NCI-H526 (cell line): Measurements from ENCODE around the gene MVB12B.

Source experiments
- DNase-seq, 2 experiments: peaks; one replicate each; lab custom pipeline; 2025; lab: John Stamatoyannopoulos, UW

Gene MVB12B

DNA sequence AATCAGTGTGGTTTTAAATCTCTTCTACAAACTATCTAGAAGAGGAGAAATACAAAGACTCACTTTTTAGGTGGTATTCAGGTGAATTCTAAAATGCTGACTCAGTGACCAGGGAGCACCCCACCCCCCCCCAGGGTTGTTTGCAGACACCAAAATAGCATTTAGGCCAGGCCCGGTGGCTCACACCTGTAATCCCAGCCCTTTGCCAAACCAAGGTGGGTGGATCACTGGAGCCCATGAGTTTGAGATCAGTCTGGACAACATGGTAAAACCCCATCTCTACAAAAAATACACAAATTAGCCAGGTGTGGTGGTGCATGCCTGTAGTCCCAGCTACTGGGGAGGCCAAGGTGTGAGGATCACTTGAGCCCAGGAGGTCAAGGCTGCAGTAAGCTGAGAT is 168.1 kb downstream of the MVB12B start:
- no peak for DNase-seq

DNA sequence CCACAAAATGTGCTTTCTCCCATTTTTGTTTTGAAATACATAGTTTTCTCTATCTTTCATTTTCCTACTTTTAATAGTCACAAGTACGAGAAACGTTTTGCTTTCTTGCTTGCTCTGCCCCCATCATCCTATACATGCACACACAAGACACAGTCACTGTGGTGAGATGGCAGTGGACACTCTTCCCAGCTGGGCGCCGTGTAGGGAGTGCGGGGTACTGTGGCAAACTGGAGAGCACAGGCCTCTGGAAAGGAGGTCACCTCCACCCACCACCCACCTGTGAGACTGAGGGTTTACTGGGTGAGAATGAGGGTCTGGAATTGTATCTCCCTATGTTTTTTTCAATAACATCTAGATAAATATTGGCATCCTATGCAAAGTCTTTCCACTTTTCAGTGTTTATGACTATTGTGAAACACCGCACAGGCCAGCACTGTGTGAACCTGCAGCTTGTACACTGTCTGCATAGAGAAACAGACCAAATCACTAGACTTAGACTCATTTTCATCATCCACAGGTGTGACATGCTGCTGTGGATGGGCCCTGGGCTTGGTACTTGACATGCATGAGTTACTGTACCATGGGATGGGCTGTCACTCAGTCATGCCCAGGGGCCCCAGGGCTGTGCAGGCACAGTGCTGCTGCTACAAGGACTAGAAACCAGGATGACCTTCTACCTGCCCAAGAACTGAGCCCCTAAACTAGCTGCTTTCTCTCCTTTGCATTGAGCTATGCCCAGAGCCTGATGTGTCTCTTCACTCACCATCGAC is 169.0 kb downstream of the MVB12B start:
- DNase-seq = no peak

DNA sequence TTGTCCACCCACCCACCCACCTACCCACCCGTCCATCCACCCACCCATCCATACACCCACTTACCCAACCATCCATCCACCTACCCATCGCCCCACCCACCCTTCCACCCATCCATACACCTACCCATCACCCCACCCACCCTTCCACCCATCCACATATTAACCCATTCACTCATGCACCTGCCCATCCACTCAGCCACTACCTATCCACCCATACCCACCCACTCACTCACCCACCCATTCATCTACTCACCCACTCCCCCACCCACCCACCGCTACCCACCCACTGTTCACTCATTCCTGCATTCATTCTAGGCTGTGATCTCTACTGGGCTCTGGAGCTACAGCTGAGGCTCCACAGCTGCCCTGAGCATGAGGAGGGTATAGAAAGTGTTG is 169.6 kb downstream of the MVB12B start:
- DNase-seq = no peak

DNA sequence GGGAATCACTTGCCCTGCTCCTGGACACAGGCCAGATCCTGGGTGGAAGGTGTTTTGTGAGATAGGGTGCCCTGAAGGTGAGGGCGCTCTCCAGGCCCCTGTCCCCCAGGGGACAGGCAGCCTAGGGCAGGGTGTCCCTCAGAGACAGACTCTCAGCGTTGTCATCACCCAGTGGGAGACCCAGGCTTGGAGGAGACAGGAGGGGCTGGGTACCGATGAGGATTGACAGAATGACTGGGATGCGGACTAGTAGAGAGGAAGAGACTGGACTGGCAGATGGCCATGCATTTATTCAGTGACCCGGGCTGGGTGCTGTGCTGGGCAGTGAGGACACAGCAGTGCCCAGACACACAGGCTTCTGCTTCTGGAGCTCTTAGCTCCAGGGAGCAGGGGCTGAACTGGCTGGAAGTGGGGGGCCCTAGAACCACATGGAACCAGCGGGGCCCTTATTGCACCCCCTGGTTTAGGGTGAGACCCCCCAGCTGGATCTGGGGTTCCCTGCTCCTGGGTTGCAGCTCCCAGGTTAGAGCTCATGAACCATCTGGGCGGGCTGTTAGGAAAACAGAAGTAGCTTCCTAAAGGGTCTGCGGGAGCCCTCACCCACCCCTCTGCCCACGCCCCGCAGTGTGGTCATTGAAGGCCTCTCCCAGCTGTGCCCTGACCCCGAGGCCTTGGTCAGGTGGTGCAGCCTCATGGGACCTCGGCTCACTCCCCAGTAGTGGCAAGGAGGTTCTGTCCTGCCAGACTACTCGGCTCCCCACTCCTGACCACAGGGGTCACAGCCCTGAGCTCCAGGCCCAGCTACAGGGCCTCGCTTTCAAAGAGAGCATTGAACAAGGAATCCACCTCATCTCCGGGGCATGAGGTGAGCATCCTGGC is 170.4 kb downstream of the MVB12B start:
- no peak for DNase-seq

DNA sequence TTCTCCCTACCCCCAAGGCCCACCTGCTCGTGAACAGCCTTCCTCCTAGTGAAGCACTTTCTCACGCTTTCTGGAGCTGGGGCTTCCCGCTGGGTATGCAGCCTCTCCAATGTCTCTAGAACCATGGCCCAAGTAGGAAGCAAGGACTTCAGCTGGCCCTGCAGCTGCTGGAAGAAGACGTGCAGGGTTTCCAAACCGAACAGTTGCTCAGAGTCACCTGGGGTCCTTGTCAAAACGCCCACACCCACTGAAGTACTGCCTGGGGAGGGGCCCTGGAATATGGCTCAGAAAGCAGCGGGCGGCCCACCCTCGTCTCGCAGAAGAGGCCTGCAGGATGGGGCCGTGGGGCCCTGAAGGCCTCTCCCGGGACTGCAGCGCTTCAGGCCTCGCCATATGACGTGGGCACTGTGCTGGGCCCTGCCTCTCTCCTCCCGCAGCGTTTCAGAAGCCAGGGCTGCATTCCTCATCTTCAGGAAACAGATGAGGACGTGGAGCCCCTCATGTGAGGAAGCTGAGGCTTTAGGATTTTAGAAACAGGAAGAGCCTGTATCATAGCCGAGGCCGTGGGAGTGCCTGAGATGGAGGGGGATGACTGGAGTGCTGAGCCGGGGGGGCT is 171.1 kb downstream of the MVB12B start:
- DNase-seq = no peak

DNA sequence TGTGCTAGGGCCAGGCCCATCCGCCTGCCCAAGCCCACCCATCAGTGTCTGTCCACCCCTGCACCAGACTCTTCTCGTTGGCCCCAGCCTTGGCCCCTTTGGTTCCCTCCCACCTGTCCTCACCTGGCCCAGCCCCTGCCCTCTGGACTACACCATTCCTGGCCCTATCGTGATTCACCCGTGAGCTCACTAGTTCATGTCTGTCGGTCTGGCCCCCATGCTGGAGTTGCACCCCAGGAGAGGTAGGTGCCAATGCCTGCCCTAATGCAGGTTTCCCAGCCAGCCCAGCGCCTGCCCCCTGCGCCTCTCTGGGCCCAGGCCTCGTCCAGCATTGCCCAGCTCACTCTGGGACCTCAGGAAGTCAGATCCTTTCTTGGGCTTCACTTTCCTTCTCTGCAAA is 171.7 kb downstream of the MVB12B start:
- no peak for DNase-seq

DNA sequence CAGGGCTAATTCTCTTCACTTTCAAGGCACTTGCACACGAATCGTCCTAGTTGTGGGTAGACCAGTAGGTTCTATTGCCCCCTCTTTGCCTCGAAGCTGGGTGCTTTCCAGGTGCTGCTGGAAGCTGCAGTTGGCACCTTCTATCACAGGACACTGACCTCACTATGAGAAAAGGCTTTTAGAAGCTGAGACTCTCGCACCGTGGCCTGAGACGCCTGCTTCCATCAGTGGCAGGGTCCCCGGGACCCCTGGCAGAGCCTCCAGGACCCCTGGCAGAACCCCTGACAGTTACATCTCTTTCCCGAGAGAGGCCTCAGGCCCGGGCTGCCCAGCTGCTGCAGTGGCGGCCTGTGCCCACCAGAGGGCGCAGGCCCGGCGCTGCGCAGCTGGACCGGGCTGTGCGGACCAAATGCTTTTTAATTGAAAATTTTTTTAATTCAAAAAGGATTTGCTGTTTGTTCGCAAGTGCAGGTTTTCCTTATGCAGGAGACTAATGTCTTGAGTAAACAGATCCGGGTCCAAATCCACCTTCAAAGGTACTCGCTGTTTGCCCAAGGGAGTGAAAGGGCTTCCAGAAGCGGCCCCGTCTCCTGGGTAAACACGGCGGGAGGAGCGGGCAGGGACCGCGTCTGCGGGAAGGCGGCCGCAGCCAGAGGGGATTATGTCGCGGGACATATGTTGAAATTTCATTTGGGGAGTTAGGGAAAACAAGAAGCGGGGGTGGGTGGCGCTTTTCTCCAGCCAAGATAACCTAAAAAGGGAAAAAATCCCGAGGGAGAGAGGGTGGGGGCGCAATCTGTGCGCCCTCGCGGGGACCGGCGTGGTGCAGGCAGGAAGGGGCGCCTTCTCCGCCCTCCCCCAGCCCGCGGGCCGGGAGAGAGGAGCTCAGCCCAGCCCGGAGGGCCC is 172.6 kb downstream of the MVB12B start:
- DNase-seq = peak in 1 of 2 experiments; percentile 57

DNA sequence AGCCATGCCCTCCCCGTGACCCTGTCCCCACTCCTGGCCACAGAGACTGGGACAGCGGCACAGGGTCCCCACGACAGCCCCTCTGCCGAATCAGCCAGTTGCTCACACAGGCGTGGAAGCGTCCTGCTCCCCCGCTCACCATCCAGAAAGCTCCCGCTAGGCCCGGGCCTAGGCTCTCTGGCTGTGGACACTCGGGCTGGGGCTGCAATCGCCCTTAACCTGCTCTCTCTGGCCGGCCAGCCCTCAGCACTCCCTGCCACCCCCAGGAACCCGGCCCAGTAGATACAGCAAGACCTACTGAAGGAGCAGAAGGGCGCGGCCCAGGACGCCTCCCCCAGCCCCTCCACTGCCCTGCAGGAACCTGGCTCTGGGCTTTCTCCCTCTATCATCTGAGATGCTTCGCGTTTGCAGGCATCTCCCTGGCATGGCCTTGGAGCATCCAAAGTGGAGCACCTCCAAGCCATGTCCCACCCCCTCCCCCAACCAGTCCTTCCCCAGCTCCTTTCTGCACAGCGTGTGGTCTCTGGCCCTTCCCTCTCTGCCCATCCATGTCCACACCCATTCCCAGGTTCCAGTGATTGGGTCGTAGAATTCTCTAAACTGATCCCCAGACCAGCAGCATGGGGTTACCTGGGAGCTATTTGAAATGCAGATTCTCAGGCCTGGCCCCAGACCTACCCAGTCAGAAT is 173.4 kb downstream of the MVB12B start:
- DNase-seq = peak in 1 of 2 experiments; percentile 27

DNA sequence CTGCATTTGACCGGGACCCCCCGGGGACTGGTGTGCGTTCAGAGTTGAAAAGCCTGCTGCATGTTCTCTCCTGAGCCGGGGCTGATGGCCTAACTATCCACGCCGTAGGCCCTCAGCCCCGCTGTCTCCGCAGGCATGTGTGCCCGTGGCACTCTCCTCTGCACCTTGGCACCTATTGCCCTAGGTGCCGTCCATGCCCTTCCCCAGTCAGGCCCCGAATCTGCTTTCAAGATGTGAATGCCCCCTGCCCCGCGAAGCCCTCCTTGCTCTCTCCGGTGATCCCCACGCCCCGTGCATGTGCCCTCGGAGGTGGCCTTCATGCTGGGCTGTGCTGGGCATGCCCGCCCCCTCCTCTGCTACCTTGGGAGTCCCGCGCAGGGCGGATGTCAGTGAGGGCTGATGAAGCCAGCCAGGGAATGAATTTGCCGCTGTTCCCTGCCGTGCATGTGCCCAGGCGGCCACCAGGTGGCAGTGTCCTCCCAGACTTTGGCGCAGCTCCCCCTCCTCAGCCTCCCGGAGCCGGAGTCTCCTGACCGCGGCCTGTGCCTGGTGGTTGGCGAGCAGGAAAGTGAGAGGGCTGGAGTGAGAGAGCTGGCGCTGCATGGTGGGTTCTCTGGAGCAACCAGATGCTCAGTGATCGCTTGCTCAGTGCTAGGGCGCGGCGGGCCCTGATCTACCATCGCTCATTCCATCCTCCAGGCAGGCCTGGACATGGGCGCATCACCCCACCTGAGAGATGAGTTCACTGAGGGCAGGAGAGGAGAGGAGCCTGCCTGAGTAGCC is 174.2 kb downstream of the MVB12B start:
- peak; percentile 69 to 82 for DNase-seq

DNA sequence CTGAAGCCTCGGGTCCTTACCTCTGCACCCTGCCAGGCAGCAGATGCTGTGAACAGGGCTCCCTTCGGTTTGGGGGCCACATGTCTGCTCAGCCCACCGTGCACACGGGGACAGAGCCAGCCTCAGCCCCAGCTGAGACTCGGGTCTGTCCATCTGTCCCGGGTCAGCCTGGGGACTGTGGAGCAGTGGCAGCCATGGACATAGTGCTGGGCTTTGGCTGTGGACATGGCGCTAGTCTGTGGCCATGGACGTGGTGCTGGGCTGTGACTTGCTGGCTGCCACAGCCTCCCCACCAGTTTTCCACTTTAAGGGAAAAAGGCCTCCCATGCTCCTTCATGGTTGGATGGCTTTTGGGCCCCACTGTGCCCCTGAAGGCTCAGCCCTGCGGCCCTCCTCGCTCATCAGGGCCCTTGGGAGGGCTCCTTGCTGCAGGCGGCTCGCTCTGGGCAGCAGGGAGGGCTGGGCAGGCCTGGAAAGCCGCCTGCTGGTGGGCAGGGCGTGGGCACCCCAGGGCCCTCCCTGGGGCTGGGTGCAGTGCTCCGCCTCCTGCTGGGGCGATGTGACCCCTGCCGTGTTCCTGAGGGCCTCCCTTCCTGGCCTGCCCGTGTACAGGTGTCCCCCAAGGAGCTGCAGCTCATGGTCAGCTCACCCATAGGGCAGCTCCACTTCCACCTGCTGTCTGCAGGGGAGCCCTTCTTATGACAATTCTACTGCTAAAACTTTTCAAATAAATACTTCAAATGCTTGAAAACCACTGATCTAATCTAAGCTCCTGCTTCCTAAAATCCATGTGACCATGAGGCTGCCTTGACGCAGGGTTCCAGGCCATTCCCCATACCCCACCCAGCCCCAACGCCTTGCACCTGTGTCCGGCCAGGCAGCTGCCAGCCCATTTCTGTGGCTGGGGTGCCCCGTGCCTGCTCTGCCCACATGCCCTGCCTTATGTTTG is 175.0 kb downstream of the MVB12B start:
- DNase-seq = no peak

DNA sequence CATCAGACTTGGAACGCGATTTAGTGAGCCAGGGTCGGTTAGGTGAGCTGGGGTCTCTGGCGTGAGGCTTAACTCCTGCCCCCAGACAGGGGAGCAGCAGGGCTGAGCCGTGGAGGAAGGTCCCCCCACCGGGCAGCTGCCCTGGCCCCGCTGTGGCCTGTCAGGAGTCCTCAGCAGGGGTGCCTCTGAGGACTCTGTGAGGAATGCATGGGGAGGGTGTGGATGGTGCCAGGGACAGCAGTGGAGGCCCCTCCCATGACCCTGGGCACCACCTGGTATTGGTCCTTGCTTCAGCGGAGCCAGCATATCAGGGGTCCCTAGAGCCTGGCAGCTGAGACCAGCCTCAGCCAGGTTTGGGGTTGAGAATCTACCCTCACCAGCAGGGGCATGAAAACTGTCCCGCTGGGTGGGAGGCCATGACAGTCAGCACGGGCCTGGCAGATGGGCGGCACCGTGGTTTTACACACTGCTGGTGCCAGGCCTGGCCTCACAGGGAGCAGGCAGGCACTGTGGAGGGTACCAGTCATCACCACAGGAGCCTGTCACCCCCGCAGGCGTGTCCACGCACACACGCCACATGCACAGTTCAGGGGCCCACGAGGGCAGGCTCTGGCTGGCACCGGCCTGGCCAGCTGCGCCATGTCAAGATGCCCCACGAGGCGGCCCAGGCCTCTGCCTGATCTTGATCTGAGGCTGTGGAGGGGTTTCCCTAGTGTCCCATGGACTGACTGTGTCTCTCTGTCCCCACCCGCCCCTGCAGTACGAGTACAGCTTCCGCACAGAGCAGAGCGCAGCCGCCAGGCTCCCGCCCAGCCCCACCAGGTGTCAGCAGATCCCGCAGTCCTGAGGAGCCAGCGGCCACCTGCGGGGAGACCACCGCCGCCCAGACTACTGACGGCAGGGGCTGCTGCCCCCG is 176.0 kb downstream of the MVB12B start:
- DNase-seq = no peak

DNA sequence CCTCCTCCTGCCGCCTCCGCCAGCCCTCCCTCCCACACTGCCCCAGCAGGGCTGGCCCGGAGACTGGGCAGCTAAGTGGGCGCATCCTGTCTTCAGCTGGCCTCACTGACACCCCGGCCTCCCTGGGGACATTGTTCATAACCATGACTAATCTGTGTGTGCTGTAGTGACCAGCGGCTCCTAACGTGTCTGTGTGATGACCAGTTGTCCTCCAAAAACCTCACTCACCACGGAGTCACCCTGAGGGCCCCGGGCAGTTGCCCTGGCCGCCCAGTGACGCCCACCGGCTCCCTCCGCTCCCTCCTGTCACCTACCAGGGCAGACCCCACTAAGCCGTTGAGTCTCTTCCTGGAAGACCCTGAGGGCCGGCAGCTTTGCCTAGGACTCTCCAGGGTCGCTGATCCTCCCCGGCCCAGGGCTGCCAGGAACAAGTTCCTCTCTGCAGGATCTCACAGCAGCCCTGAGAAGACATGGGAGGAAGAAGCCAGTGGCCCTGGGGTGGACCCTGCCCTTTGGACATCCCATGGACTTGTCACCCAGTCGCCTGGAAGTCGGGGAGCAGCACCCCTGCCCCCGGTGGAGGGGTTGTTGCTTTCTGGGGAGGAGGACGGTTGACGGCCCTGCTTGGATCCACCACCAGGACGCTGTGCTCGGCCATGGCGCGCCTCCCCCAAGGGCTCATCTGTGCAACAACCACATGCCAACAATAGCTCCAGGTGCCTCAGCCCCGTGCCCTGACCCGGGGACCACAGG is 176.9 kb downstream of the MVB12B start:
- DNase-seq = no peak

DNA sequence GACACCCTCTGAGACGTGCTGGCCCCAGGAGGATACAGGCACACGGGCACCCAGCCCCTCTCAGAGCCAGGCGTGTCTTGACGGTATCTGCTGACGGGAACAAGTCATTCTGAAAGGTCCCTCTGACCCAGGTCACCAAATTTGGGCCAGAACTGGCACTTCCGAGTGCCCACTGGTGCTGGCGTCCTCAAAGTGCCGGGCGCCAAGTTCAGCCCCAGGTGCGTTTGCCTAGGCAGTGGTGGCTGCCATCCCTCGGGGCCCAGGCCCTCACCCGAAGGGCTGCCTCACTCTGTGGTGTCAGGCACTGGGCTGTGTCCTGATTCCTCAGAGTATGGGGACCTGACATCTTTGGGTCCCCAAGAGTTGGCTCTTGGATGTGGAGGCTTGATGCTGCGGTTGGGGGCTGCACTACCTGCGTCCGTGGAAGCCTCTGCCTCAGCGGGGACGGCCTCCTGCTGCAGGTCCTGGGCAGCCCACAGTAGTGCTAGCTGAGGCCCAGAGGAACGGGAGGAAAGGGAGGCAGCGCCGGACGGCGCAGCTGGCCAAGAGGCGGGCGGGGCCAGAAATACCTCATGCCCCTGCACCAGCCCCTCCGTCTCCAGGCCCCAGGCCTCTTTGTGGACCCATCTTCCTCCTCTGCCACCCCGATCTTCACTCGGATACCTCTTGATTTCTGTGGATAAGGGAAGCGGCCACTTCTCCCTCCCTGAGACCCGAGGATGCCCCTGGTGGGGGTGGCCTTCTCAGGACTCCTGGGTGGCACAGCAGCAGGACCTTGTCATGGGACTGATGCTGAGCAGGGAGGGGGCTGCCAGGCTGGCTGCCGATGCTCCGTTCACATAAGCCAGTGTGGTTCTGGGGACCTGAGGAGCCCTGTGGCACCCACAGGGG is 177.7 kb downstream of the MVB12B start:
- no peak for DNase-seq

DNA sequence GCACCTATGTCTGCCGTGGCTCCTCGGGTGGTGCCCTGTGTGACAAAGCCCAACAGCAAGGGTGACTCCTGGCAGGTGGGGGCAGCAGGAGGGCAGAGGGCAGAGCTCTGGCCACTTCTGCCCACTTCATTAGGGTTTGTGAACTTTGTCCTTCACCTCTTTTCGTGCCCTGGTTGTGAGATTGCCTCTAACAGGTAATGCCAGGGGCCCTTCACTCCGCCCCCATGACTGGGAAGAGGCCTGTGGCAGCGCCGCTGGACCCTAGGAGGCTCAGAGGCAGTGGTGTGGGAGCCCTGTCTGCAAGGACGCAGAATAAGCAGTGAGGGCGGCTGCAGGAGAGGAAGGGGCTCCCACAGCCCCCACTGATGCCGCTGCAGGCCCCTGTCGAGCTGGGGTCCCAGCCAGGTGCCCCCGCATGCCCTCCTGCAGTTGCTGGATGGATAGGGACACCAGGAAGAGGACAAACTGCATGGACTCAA is 178.4 kb downstream of the MVB12B start:
- no peak for DNase-seq

DNA sequence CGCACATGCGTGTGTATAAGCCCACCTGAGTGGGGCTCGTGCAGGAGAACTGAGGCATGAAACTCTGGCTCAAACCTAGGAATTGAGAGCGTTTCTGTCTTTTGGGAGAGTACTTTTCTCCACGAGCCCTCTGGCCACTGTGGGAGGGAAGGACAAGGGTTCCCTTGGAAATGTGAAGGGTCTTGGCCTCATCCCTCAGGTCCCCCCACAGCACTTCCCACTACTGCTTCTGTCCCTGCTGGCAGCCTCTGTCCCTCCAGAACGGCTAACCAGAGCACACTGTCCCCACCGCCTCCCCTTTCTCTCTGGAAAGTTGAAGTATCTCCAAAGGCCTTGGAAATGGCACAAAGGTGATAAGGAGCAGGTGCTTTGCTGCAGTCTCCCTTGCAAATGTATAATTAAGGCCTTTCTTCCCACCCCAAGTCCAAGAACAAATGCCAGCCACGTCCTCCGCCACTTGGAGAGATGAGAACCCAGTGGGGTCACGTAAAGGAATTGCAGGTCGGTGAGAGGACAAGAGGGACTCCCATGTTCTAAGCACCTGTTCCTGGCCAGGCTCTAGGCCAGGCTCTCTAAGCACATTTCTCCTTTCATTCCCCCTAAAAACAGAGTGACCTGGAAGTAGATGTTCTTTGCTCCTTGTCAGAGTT is 179.2 kb downstream of the MVB12B start:
- no peak for DNase-seq
